ENCODE results near the gene MYH10.

MYH10 gene

GRCh38 chr17:8628172-8628571 is 2.4 kb downstream of the MYH10 start:
- peak overlapping the region; percentile 99 for H3K4me3 ChIP-seq
- TF ChIP-seq POLR2AphosphoS5 (IDR thresholded peaks at IDR 0.05; ENCODE audit: borderline replicate concordance, low read depth, low read length) (no peak), FOXP2 (optimal IDR thresholded peaks at IDR 0.05; ENCODE audit: control extremely low read depth, extremely low read length, insufficient read depth) (no peak), EZH2 (IDR thresholded peaks at IDR 0.05) (no peak)
- no peaks in the 10 kb centered on the region for H3K9me3 ChIP-seq (ENCODE audit: low read depth, low read length)
- H3K9ac ChIP-seq (ENCODE audit: insufficient read length), result no peak overlapping the region
- H3K27ac ChIP-seq, result no peak overlapping the region
- peaks cover 12% of the 10 kb centered on the region for H3K36me3 ChIP-seq (ENCODE audit: insufficient read depth, low read length)
- DNase-seq (ENCODE audit: low read depth, low spot score), result no peak

GRCh38 chr17:8623591-8623990 is 6.9 kb downstream of the MYH10 start:
- H3K9ac ChIP-seq (ENCODE audit: insufficient read length), result no peak overlapping the region
- H3K36me3 ChIP-seq (ENCODE audit: insufficient read depth, low read length), result peaks cover 52% of the 10 kb centered on the region
- H3K9me3 ChIP-seq (ENCODE audit: low read depth, low read length), result no peaks in the 10 kb centered on the region
- H3K27ac ChIP-seq, result no peak overlapping the region
- TF ChIP-seq FOXP2 (optimal IDR thresholded peaks at IDR 0.05; ENCODE audit: control extremely low read depth, extremely low read length, insufficient read depth), result no peak
- TF ChIP-seq POLR2AphosphoS5 (IDR thresholded peaks at IDR 0.05; ENCODE audit: borderline replicate concordance, low read depth, low read length), result no peak
- no peak for TF ChIP-seq EZH2 (IDR thresholded peaks at IDR 0.05)
- H3K4me3 ChIP-seq, result no peak overlapping the region
- no peak for DNase-seq (ENCODE audit: low read depth, low spot score)

- no peak for DNase-seq (ENCODE audit: low read depth, low spot score)
- TF ChIP-seq POLR2AphosphoS5 (IDR thresholded peaks at IDR 0.05; ENCODE audit: borderline replicate concordance, low read depth, low read length), result no peak
- no peak for TF ChIP-seq FOXP2 (optimal IDR thresholded peaks at IDR 0.05; ENCODE audit: control extremely low read depth, extremely low read length, insufficient read depth)
- no peak for TF ChIP-seq EZH2 (IDR thresholded peaks at IDR 0.05)
- Histone ChIP-seq H3K4me3 (no peak overlapping the region), H3K36me3 (ENCODE audit: insufficient read depth, low read length) (peaks cover 59% of the 10 kb centered on the region), H3K27ac (no peak overlapping the region), H3K9ac (ENCODE audit: insufficient read length) (no peak overlapping the region), H3K9me3 (ENCODE audit: low read depth, low read length) (no peaks in the 10 kb centered on the region)
These were observed 8.3 kb downstream of the MYH10 start for GRCh38 chr17:8622191-8622590.

- TF ChIP-seq POLR2AphosphoS5 (IDR thresholded peaks at IDR 0.05; ENCODE audit: borderline replicate concordance, low read depth, low read length), result no peak
- no peak for TF ChIP-seq EZH2 (IDR thresholded peaks at IDR 0.05)
- Histone ChIP-seq H3K9ac (ENCODE audit: insufficient read length) (no peak overlapping the region), H3K4me3 (no peak overlapping the region), H3K9me3 (ENCODE audit: low read depth, low read length) (no peaks in the 10 kb centered on the region), H3K27ac (no peak overlapping the region), H3K36me3 (ENCODE audit: insufficient read depth, low read length) (peaks cover 65% of the 10 kb centered on the region)
- no peak for DNase-seq (ENCODE audit: low read depth, low spot score)
These were observed 8.9 kb downstream of the MYH10 start for GRCh38 chr17:8621585-8621984.

- no peak overlapping the region for H3K27ac ChIP-seq
- no peak for DNase-seq (ENCODE audit: low read depth, low spot score)
- TF ChIP-seq POLR2AphosphoS5 (IDR thresholded peaks at IDR 0.05; ENCODE audit: borderline replicate concordance, low read depth, low read length) (no peak), FOXP2 (optimal IDR thresholded peaks at IDR 0.05; ENCODE audit: control extremely low read depth, extremely low read length, insufficient read depth) (no peak), EZH2 (IDR thresholded peaks at IDR 0.05) (no peak)
- H3K9ac ChIP-seq (ENCODE audit: insufficient read length), result no peak overlapping the region
- peaks cover 61% of the 10 kb centered on the region for H3K36me3 ChIP-seq (ENCODE audit: insufficient read depth, low read length)
- no peak overlapping the region for H3K4me3 ChIP-seq
- H3K9me3 ChIP-seq (ENCODE audit: low read depth, low read length), result no peaks in the 10 kb centered on the region
These were observed 11.2 kb downstream of the MYH10 start for GRCh38 chr17:8619294-8619693.

GRCh38 chr17:8618825-8619224 is 11.7 kb downstream of the MYH10 start:
- Histone ChIP-seq H3K4me3 (no peak overlapping the region), H3K36me3 (ENCODE audit: insufficient read depth, low read length) (peaks cover 59% of the 10 kb centered on the region), H3K9ac (ENCODE audit: insufficient read length) (no peak overlapping the region), H3K27ac (no peak overlapping the region), H3K9me3 (ENCODE audit: low read depth, low read length) (no peaks in the 10 kb centered on the region)
- no peak for TF ChIP-seq POLR2AphosphoS5 (IDR thresholded peaks at IDR 0.05; ENCODE audit: borderline replicate concordance, low read depth, low read length)
- TF ChIP-seq FOXP2 (optimal IDR thresholded peaks at IDR 0.05; ENCODE audit: control extremely low read depth, extremely low read length, insufficient read depth), result no peak
- TF ChIP-seq EZH2 (IDR thresholded peaks at IDR 0.05), result no peak
- no peak for DNase-seq (ENCODE audit: low read depth, low spot score)

- TF ChIP-seq EZH2 (IDR thresholded peaks at IDR 0.05) (no peak), POLR2AphosphoS5 (IDR thresholded peaks at IDR 0.05; ENCODE audit: borderline replicate concordance, low read depth, low read length) (no peak), FOXP2 (optimal IDR thresholded peaks at IDR 0.05; ENCODE audit: control extremely low read depth, extremely low read length, insufficient read depth) (no peak)
- H3K9ac ChIP-seq (ENCODE audit: insufficient read length), result no peak overlapping the region
- no peak for DNase-seq (ENCODE audit: low read depth, low spot score)
- peaks cover 49% of the 10 kb centered on the region for H3K36me3 ChIP-seq (ENCODE audit: insufficient read depth, low read length)
- H3K27ac ChIP-seq, result no peak overlapping the region
- no peaks in the 10 kb centered on the region for H3K9me3 ChIP-seq (ENCODE audit: low read depth, low read length)
- H3K4me3 ChIP-seq, result no peak overlapping the region
These were observed 15.5 kb downstream of the MYH10 start for GRCh38 chr17:8614988-8615387.

DNA sequence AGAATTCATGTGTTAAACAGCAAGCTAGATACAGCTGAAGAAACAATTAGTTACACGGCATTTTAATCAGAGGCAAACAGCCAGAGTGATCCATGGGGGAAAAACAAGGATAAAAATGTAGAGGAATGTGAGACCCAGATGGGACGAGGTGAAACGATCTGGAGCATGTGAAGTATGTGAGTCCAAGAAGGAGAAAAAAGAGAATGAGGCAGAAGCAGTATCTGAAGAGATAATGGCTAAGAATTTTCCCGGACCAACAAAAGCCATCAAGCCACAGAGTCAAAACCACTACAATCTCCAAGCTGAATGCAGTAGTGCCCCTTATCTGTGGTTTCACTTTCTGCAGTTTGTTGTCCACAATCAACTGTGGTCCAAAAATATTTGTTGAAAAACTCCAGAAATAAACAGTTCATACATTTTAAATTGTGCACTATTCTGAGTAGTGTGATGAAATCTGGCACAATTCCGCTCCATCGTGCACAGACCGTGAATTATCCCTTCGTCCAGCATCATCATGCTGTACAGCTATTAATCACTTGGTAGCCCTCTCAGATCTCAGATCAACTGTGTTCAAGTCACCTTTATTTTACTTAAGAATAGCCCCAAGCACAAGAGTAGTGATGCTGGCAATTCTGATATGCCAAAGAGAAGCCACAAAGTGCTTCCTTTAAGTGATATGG is 18.8 kb downstream of the MYH10 start:
- Histone ChIP-seq H3K9me3 (ENCODE audit: low read depth, low read length) (no peaks in the 10 kb centered on the region), H3K9ac (ENCODE audit: insufficient read length) (no peak overlapping the region), H3K36me3 (ENCODE audit: insufficient read depth, low read length) (peaks cover 38% of the 10 kb centered on the region), H3K27ac (peak overlapping the region; percentile 22; the same call in 1 of the 2 replicates), H3K4me3 (no peak overlapping the region)
- TF ChIP-seq POLR2AphosphoS5 (IDR thresholded peaks at IDR 0.05; ENCODE audit: borderline replicate concordance, low read depth, low read length) (no peak), FOXP2 (optimal IDR thresholded peaks at IDR 0.05; ENCODE audit: control extremely low read depth, extremely low read length, insufficient read depth) (no peak), EZH2 (IDR thresholded peaks at IDR 0.05) (no peak)
- no peak for DNase-seq (ENCODE audit: low read depth, low spot score)

- Histone ChIP-seq H3K4me3 (no peak overlapping the region), H3K9me3 (ENCODE audit: low read depth, low read length) (no peaks in the 10 kb centered on the region), H3K27ac (peak overlapping the region; percentile 22; the same call in 1 of the 2 replicates), H3K9ac (ENCODE audit: insufficient read length) (no peak overlapping the region), H3K36me3 (ENCODE audit: insufficient read depth, low read length) (peaks cover 35% of the 10 kb centered on the region)
- no peak for DNase-seq (ENCODE audit: low read depth, low spot score)
- TF ChIP-seq FOXP2 (optimal IDR thresholded peaks at IDR 0.05; ENCODE audit: control extremely low read depth, extremely low read length, insufficient read depth) (no peak), EZH2 (IDR thresholded peaks at IDR 0.05) (no peak), POLR2AphosphoS5 (IDR thresholded peaks at IDR 0.05; ENCODE audit: borderline replicate concordance, low read depth, low read length) (no peak)
These were observed 19.4 kb downstream of the MYH10 start for GRCh38 chr17:8611137-8611536.
